Measurements from ENCODE around the gene ACADS. TPM values are rescaled to one million over a fixed set of nuclear protein-coding genes. Genes with fewer than 3 reads are reported as not detected.

ACADS gene
- polyA plus RNA-seq, 1 donor from 2014 or later = 3.6 TPM

DNA sequence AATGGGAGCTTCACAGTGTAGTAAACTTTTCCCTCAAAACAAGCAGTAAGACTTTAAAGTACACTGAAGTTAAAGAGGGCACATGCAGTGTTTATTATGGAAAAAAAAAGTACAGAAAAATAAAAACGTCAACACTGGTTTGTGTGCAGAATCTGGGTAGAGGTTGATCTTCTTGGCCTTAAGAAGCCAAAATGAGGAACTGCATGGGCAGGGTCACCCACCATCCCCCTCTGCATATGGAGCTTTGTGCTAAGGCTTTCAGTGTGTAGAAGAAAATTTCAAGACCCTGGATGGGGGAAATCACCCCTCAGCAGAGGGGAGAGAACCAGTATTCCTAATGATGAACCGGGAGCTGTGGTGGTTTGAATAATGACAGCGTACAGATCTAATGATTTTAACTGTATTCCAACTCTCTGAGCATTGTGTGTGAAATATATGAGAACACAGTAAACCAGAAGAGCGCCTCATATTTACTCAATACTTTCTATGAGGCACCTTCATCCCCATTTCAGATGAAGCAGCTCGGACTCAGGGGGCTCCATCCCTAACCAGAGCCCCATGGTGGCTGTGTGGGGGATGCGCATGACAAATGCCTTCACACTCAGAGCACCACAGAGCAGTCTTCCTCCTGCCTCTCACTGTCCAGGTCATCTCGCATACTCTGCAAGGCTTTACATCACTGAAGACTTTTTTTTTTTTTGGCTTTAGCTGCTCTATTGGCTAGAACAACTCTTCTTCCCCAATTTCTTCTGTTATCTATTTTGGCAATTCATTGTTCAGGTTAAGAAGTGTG is 33.4 kb downstream of the ACADS start:
- H3K79me2 ChIP-seq (replicated peaks; ENCODE audit: insufficient read depth, low read length) = no peaks in the 10 kb centered on the region
- no peaks in the 10 kb centered on the region for H3K9me3 ChIP-seq (ENCODE audit: low read length)
- H3K4me2 ChIP-seq (ENCODE audit: low read length) = no peak overlapping the region
- no peak for TF ChIP-seq MXI1 (conservative IDR thresholded peaks at IDR 0.05; ENCODE audit: poor library complexity, severe bottlenecking)
- TF ChIP-seq CTCF (IDR thresholded peaks at IDR 0.05; ENCODE audit: poor library complexity, severe bottlenecking) = no peak
- TF ChIP-seq TAF1 (IDR thresholded peaks at IDR 0.05; ENCODE audit: low read depth) = no peak
- TF ChIP-seq EZH2 (IDR thresholded peaks at IDR 0.05; ENCODE audit: borderline replicate concordance, insufficient read depth, low read length, poor library complexity, severe bottlenecking) = no peak
- TF ChIP-seq POLR2AphosphoS5 (IDR thresholded peaks at IDR 0.05) = no peak
- TF ChIP-seq SMC3 (conservative IDR thresholded peaks at IDR 0.05; ENCODE audit: poor library complexity) = no peak
- no peak for TF ChIP-seq REST (IDR thresholded peaks at IDR 0.05; ENCODE audit: borderline replicate concordance)
- no peak for TF ChIP-seq RAD21 (conservative IDR thresholded peaks at IDR 0.05)
- TF ChIP-seq EP300 (conservative IDR thresholded peaks at IDR 0.05; ENCODE audit: poor library complexity, severe bottlenecking) = no peak
- no peaks in the 10 kb centered on the region for H4K20me1 ChIP-seq (ENCODE audit: insufficient read depth)
- no peaks in the 10 kb centered on the region for H3K27me3 ChIP-seq (ENCODE audit: insufficient read depth, low read depth, low read length)
- H2AFZ ChIP-seq (ENCODE audit: low read depth, low read length) = no peak overlapping the region
- H3K27ac ChIP-seq (ENCODE audit: low read length) = no peak overlapping the region
- no peak overlapping the region for H3K9ac ChIP-seq (ENCODE audit: low read length)
- no peaks in the 10 kb centered on the region for H3K9me2 ChIP-seq (ENCODE audit: insufficient read depth, low read length)
- no peak overlapping the region for H3K4me3 ChIP-seq (ENCODE audit: low read length)
- no peaks in the 10 kb centered on the region for H3K36me3 ChIP-seq (ENCODE audit: insufficient read depth, low read length)
- H3F3A ChIP-seq (ENCODE audit: insufficient read depth, low read length, poor library complexity, severe bottlenecking) = no peaks in the 10 kb centered on the region

DNA sequence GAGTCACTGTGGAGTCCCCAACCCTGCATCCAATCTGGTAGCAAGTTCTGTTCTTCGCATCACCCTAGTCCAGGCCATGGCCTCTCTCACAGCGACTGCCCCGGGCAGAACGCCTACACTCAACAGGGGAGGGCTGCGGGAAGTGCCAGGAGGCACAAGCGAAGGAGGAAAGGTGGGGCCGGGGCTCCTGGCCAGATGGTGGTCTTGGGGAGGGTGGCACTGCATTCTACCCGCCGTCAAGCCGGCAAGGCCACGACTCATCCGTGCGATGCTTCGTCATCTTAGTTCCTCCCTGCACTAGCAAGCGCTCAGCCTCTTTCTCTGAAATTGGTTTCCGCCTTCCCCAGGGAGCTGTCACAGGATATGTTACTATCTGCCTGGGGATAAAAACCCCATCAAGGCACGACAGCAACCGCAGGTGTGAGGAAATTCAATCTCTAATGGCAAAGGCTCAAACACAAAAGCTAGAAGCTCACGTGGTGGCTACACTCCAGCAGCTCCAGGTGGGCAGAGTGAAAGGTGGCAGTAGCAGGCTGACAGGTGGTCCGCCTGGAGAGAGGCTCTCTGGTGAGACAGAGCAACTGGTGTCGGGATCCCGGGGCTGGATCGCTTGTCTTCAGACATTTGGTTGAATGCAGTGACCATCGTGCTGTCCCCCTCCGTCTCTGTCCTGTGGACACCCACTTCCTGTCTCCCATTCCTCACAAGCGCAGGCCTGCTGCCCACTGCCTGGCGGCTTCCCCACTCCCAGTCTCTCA is 34.1 kb downstream of the ACADS start:
- H3K79me2 ChIP-seq (replicated peaks; ENCODE audit: insufficient read depth, low read length) = no peaks in the 10 kb centered on the region
- H2AFZ ChIP-seq (ENCODE audit: low read depth, low read length) = no peak overlapping the region
- no peak overlapping the region for H3K9ac ChIP-seq (ENCODE audit: low read length)
- no peak overlapping the region for H3K4me3 ChIP-seq (ENCODE audit: low read length)
- TF ChIP-seq EP300 (conservative IDR thresholded peaks at IDR 0.05; ENCODE audit: poor library complexity, severe bottlenecking) (no peak), MXI1 (conservative IDR thresholded peaks at IDR 0.05; ENCODE audit: poor library complexity, severe bottlenecking) (no peak), EZH2 (IDR thresholded peaks at IDR 0.05; ENCODE audit: borderline replicate concordance, insufficient read depth, low read length, poor library complexity, severe bottlenecking) (no peak), CTCF (IDR thresholded peaks at IDR 0.05; ENCODE audit: poor library complexity, severe bottlenecking) (no peak), RAD21 (conservative IDR thresholded peaks at IDR 0.05) (no peak), SMC3 (conservative IDR thresholded peaks at IDR 0.05; ENCODE audit: poor library complexity) (no peak), REST (IDR thresholded peaks at IDR 0.05; ENCODE audit: borderline replicate concordance) (no peak), POLR2AphosphoS5 (IDR thresholded peaks at IDR 0.05) (no peak), TAF1 (IDR thresholded peaks at IDR 0.05; ENCODE audit: low read depth) (no peak)
- H3K9me3 ChIP-seq (ENCODE audit: low read length) = no peaks in the 10 kb centered on the region
- H4K20me1 ChIP-seq (ENCODE audit: insufficient read depth) = no peaks in the 10 kb centered on the region
- no peak overlapping the region for H3K4me2 ChIP-seq (ENCODE audit: low read length)
- H3K36me3 ChIP-seq (ENCODE audit: insufficient read depth, low read length) = no peaks in the 10 kb centered on the region
- H3K27me3 ChIP-seq (ENCODE audit: insufficient read depth, low read depth, low read length) = no peaks in the 10 kb centered on the region
- H3K27ac ChIP-seq (ENCODE audit: low read length) = no peak overlapping the region
- H3F3A ChIP-seq (ENCODE audit: insufficient read depth, low read length, poor library complexity, severe bottlenecking) = no peaks in the 10 kb centered on the region
- H3K9me2 ChIP-seq (ENCODE audit: insufficient read depth, low read length) = no peaks in the 10 kb centered on the region

Measured in neural cell (in vitro differentiated cells).